B cell (primary cell): ENCODE measurements around the gene MIPEP. TPM values are rescaled to one million over a fixed set of nuclear protein-coding genes. Genes with fewer than 3 reads are reported as not detected.

Experiments
- ATAC-seq: fragments of 200-7000 bp; cut with Tn5 transposase; one replicate; pipeline ENCODE4 v1.10.0; 2021; ENCODE audit warnings: low read depth, mild to moderate bottlenecking, moderate number of reproducible peaks, moderate library complexity
- CTCF ChIA-PET: fragments of 350-600 bp; sonication (Branson Sonifier 250); formaldehyde crosslinking; loops from one replicate; lab custom pipeline; 2021; ENCODE audit warnings: antibody characterized with exemption, inconsistent platforms; lab: Charles Lee
- POLR2A ChIA-PET: fragments of 350-600 bp; sonication (Branson Sonifier 250); formaldehyde crosslinking; loops from one replicate; lab custom pipeline; 2021; ENCODE audit warnings: antibody characterized with exemption; lab: Charles Lee
- DNase-seq: peaks from one replicate; pipeline ENCODE4 v3.0.0; 2013
- H2AFZ ChIP-seq: 2 replicates; pipeline ENCODE4 v1.6.1; 2012; ENCODE audit warnings: mild to moderate bottlenecking, low read depth, low read length; ENCODE audit not compliant: insufficient read depth, poor library complexity, severe bottlenecking
- H3K27ac ChIP-seq, 2 donors: 1 replicate in 1 of 2; 2 replicates in 1 of 2; pipeline ENCODE4 v1.5.1; 2012 to 2013; ENCODE audit warnings: low read length in 2 of 2, mild to moderate bottlenecking in 2 of 2, moderate library complexity in 1 of 2
- H3K27me3 ChIP-seq, 4 experiments: fragments of 200-600 bp in 1 of 4; sonication (generic) in 1 of 4; replicated peaks in 1 of 4; 1 replicate in 2 of 4; 2 replicates in 2 of 4; pipeline versions ENCODE4 v1.6.1 to v1.7.0; 2013 to 2016; ENCODE audit warnings: low read length in 3 of 4, mild to moderate bottlenecking in 2 of 4, mixed read lengths in 1 of 4, moderate library complexity in 1 of 4; ENCODE audit not compliant: insufficient read depth in 4 of 4, control insufficient read depth in 3 of 4; ENCODE audit errors: control extremely low read depth in 1 of 4
- H3K36me3 ChIP-seq, 2 experiments: replicated peaks in 1 of 2; 1 replicate in 1 of 2; 2 replicates in 1 of 2; pipeline versions ENCODE4 v1.6.1 to v1.7.1; 2013; ENCODE audit warnings: low read length in 1 of 2; ENCODE audit not compliant: insufficient read depth in 2 of 2, control insufficient read depth in 1 of 2; ENCODE audit errors: control extremely low read depth in 1 of 2, extremely low read depth in 1 of 2
- H3K4me1 ChIP-seq, 2 donors: fragments of 200-600 bp in 1 of 2; sonication (generic) in 1 of 2; 1 replicate in 1 of 2; 2 replicates in 1 of 2; pipeline versions ENCODE4 v1.5.1 to v1.6.1; 2013 to 2017; ENCODE audit warnings: low read length in 2 of 2; ENCODE audit not compliant: control insufficient read depth in 2 of 2, insufficient read depth in 2 of 2
- H3K4me2 ChIP-seq: replicated peaks from 2 replicates; pipeline ENCODE3; 2012; ENCODE audit warnings: mild to moderate bottlenecking, low read depth, low read length; ENCODE audit not compliant: poor library complexity, severe bottlenecking
- H3K4me3 ChIP-seq, 5 experiments: fragments of 200-600 bp in 1 of 5; sonication (generic) in 1 of 5; 1 replicate in 3 of 5; 2 replicates in 2 of 5; pipeline versions ENCODE4 v1.5.1 to v1.7.0; 2011 to 2016; ENCODE audit warnings: low read length in 4 of 5, mild to moderate bottlenecking in 4 of 5, low read depth in 2 of 5, control low read depth in 1 of 5, moderate library complexity in 1 of 5; ENCODE audit not compliant: insufficient read depth in 1 of 5; ENCODE audit errors: control extremely low read depth in 1 of 5, extremely low read depth in 1 of 5
- H3K79me2 ChIP-seq: fragments of 200-600 bp; sonication (generic); one replicate; pipeline ENCODE4 v1.6.0; 2016; ENCODE audit warnings: low read length; ENCODE audit not compliant: control insufficient read depth, insufficient read depth
- H3K9ac ChIP-seq: fragments of 200-600 bp; sonication (generic); 2 replicates; pipeline ENCODE4 v1.6.1; 2017; ENCODE audit warnings: mild to moderate bottlenecking, low read length, moderate library complexity
- H3K9me3 ChIP-seq, 3 donors: one replicate each; pipeline versions ENCODE4 v1.6.1 to v1.7.1; 2013; ENCODE audit warnings: low read length in 2 of 3; ENCODE audit not compliant: control insufficient read depth in 2 of 3, insufficient read depth in 1 of 3; ENCODE audit errors: control extremely low read depth in 1 of 3
- H4K20me1 ChIP-seq: 2 replicates; pipeline ENCODE4 v1.6.0; 2012; ENCODE audit warnings: mild to moderate bottlenecking, low read length; ENCODE audit not compliant: insufficient read depth, control insufficient read depth, poor library complexity, severe bottlenecking
- H3K27ac Mint-ChIP-seq: one replicate; pipeline ENCODE4 v1.8.0; 2021; ENCODE audit warnings: mixed read lengths
- H3K27me3 Mint-ChIP-seq: one replicate; pipeline ENCODE4 v1.8.0; 2021; ENCODE audit warnings: mixed read lengths
- H3K4me1 Mint-ChIP-seq: one replicate; pipeline ENCODE4 v1.8.0; 2021; ENCODE audit warnings: mixed read lengths
- H3K4me3 Mint-ChIP-seq: one replicate; pipeline ENCODE4 v1.8.0; 2021; ENCODE audit warnings: mixed read lengths
- H3K9me3 Mint-ChIP-seq: one replicate; pipeline ENCODE4 v1.8.0; 2022; ENCODE audit warnings: mixed read lengths; ENCODE audit not compliant: insufficient read depth
- CTCF ChIP-seq: fragments of 200-600 bp; IDR thresholded peaks from one replicate; pipeline ENCODE4 v1.8.0; 2022; ENCODE audit warnings: antibody characterized with exemption, mild to moderate bottlenecking
- EZH2 ChIP-seq: IDR thresholded peaks from 2 replicates; pipeline ENCODE4 v1.6.1; 2012; ENCODE audit warnings: borderline replicate concordance, low read depth, mild to moderate bottlenecking, moderate library complexity, low read length; ENCODE audit not compliant: insufficient read depth, poor library complexity, severe bottlenecking
- WGBS: methylation state at CpG from one replicate; pipeline ENCODE4 v1.1.5; 2013; ENCODE audit warnings: missing lambda C conversion rate; ENCODE audit not compliant: insufficient coverage; 5-methylcytosine and 5-hydroxymethylcytosine counted together
- intact Hi-C: fragments of 100-400 bp; cut with micrococcal nuclease; formaldehyde crosslinking; loops from one replicate; pipeline ENCODE4 v1.10.0; 2022
- polyA plus RNA-seq: library from polyadenylated mRNA; depleted of rRNA; stranded (reverse); fragments of >200 nt; gene quantifications from 2 replicates; pipeline ENCODE4 v1.2.3, GENCODE V29; 2012
- total RNA-seq, 2 donors: library from RNA; stranded (reverse); fragments of 120-200 nt in 1 of 2; gene quantifications; 1 replicate in 1 of 2; 2 replicates in 1 of 2; pipeline versions ENCODE4 v1.2.3 to v1.2.4, GENCODE V29; 2013 to 2022

The MIPEP gene
- total and polyA plus RNA-seq, 2 donors (not counting 1 experiment from before 2014, with no cell fraction given), result 6.2 to 16.9 TPM

GRCh38 chr13:23850134-23850533 lies 39.1 kb downstream of the MIPEP start:
- Mint-ChIP-seq H3K27me3 (no peaks in the 10 kb centered on the region), H3K27ac (no peak overlapping the region), H3K9me3 (no peaks in the 10 kb centered on the region), H3K4me3 (no peak overlapping the region), H3K4me1 (peaks cover 40% of the 10 kb centered on the region)
- no peak for TF ChIP-seq EZH2
- no peak for TF ChIP-seq CTCF
- ATAC-seq, result no peak
- Histone ChIP-seq H3K79me2 (no peaks in the 10 kb centered on the region), H3K4me2 (no peak overlapping the region), H4K20me1 (peaks cover 4% of the 10 kb centered on the region), H3K27me3 (no peaks in the 10 kb centered on the region), H3K9ac (no peak overlapping the region), H2AFZ (no peak overlapping the region), H3K4me3 (no peak overlapping the region), H3K9me3 (no peaks in the 10 kb centered on the region), H3K4me1 (peaks cover 36 to 41% of the 10 kb centered on the region in 2 donors), H3K27ac (no peak overlapping the region), H3K36me3 (no peaks in the 10 kb centered on the region)
- CTCF ChIA-PET, result interaction anchor here (1.2 to 1.5 kb wide), 2 partner anchors 49 to 392 kb away, joined by 3 read pairs; no protein-coding TSS in a partner anchor
- DNase-seq, result no peak
- intact Hi-C loops, result no loop called here
- POLR2A ChIA-PET, result no interaction called here
- no CpG with 5 or more reads among the region's 1 CpG for WGBS

GRCh38 chr13:23849670-23850069 lies 39.5 kb downstream of the MIPEP start:
- intact Hi-C loops, result no loop called here
- no peak for TF ChIP-seq EZH2
- Mint-ChIP-seq H3K4me1 (peaks cover 43% of the 10 kb centered on the region), H3K27ac (no peak overlapping the region), H3K4me3 (no peak overlapping the region), H3K9me3 (no peaks in the 10 kb centered on the region), H3K27me3 (no peaks in the 10 kb centered on the region)
- Histone ChIP-seq H3K79me2 (no peaks in the 10 kb centered on the region), H4K20me1 (peaks cover 4% of the 10 kb centered on the region), H2AFZ (no peak overlapping the region), H3K27me3 (no peaks in the 10 kb centered on the region), H3K4me2 (no peak overlapping the region), H3K9me3 (no peaks in the 10 kb centered on the region), H3K4me1 (peaks cover 40 to 42% of the 10 kb centered on the region in 2 donors), H3K9ac (no peak overlapping the region), H3K27ac (no peak overlapping the region), H3K36me3 (no peaks in the 10 kb centered on the region), H3K4me3 (no peak overlapping the region)
- DNase-seq, result no peak
- ChIA-PET POLR2A (no interaction called here), CTCF (interaction anchor here (1.2 to 2.6 kb wide), 2 partner anchors 39 to 50 kb away, joined by 3 to 21 read pairs; no protein-coding TSS in a partner anchor)
- WGBS, result no CpG with 5 or more reads among the region's 2 CpGs
- no peak for ATAC-seq
